ENCODE results near the gene S100A5.

- TF ChIP-seq CTCF (conservative IDR thresholded peaks at IDR 0.05; ENCODE audit: low read length) (no peak), EZH2phosphoT487 (IDR thresholded peaks at IDR 0.05; ENCODE audit: borderline replicate concordance) (no peak)
Measured at GRCh38 chr1:153544453-153545066, 3.8 kb upstream of the S100A5 start.
